GM18907 (cell line): ENCODE data around the gene CD19.
"Not testable (repeated sequence)": the region's sequence is repeated elsewhere in the genome, so short reads cannot be mapped to it uniquely, and the experiment has no call there.

Source experiments
- ATAC-seq: cut with Tn5 transposase; IDR thresholded peaks from one replicate; pipeline ENCODE4 v1.9.1; 2021; ENCODE audit warnings: mild to moderate bottlenecking, moderate library complexity; ENCODE audit not compliant: unreplicated experiment

CD19 gene

DNA sequence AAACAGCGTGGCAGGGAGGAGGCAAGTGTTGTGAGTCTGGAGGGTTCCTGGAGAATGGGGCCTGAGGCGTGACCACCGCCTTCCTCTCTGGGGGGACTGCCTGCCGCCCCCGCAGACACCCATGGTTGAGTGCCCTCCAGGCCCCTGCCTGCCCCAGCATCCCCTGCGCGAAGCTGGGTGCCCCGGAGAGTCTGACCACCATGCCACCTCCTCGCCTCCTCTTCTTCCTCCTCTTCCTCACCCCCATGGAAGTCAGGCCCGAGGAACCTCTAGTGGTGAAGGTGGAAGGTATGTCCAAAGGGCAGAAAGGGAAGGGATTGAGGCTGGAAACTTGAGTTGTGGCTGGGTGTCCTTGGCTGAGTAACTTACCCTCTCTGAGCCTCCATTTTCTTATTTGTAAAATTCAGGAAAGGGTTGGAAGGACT, at the start of gene CD19:
CD19 (plus strand) TSS at position 171 of the 425 bp plus-strand sequence; CDS start at position 201, 30 bp downstream.
- ATAC-seq: no peak

GRCh38 chr16:28882551-28883160, 49.1 kb upstream of the CD19 start:
- no peak for ATAC-seq

DNA sequence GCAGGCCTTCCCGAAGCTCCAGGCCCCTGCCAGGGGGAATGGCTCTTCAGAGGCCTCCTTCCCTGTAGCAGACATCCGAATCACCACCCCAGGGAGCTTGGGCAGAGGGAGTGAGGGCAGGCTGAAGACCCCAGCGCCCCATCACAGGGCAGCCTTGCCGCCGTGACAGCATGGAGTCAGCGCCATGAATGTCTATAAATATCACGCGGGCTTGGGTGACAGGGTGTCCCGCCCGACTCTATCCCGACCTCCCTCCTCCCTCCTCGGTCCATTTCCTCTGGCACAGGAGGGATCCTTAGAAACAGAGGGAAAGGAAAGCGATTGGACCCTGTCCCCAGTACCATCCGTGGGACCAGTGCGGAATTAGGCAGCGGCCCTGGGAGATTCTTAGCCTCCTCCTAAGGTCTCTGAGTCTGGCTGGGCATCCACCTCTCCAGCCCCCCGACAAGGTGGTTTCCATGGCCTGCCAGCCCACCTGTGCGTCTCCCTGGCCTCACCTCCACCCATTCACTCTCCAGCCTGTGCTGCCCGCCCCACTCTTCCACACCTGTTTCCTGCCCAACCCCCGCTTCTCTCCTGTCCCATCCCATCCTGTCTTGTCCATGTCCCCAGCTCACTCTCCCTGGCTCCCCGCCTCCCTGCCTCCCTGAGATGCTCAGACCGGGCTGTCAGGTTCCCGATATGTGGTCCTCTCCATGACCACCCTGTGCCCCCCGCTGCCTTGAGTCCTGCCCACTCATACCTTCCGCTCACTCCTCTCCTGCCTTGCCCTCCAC, 48.4 kb upstream of the CD19 start:
- ATAC-seq: no peak

GRCh38 chr16:28884045-28884444, 47.7 kb upstream of the CD19 start:
- ATAC-seq: no peak

GRCh38 chr16:28886945-28887344, 44.8 kb upstream of the CD19 start:
- ATAC-seq: no peak

- ATAC-seq: not testable (repeated sequence)
Measured at GRCh38 chr16:28890355-28890754, 41.4 kb upstream of the CD19 start.

GRCh38 chr16:28891964-28892890, 39.5 kb upstream of the CD19 start:
- no peak for ATAC-seq

DNA sequence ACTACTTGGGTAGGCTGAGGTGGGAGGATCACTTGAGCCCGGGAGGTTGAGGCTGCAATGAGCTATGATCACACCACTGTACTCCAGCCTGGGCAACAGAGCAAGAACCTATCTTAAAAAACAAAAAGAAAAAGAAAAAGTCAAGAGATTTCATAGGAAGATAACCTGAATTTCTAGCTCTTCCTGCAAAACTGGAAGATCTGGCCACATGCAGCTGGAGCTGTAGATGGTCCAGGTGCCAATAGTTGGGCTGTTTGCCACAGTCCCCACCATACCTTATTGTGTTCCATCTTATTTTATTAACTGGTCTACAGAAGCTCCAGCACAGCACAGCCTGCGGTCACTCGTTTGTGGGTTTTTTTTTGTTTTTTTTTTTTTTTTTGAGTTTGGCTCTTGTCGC, 38.5 kb upstream of the CD19 start:
- ATAC-seq: no peak

DNA sequence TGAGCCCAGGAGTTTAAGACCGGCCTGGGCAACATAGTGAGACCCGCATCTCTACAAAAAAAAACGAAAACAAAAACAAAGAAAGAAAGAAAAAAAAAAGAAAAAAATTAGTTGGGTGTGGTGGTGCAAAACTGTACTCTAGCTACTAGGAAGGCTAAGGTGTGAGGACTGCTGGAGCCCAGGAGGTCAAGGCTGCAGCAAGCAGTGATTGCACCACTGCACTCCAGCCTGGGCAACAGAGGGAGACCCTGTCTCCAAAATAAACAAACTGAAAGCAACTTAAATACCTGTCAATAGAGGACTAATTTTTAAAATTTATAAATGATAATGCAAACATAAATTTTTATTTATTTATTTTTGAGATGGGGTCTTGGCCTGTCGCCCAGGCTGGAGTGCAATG, 36.2 kb upstream of the CD19 start:
- no peak for ATAC-seq

GRCh38 chr16:28897826-28898225, 33.9 kb upstream of the CD19 start:
- no peak for ATAC-seq

GRCh38 chr16:28898266-28898665, 33.5 kb upstream of the CD19 start:
- no peak for ATAC-seq

GRCh38 chr16:28898942-28899341, 32.8 kb upstream of the CD19 start:
- no peak for ATAC-seq

GRCh38 chr16:28899882-28900590, 31.7 kb upstream of the CD19 start:
- no peak for ATAC-seq

DNA sequence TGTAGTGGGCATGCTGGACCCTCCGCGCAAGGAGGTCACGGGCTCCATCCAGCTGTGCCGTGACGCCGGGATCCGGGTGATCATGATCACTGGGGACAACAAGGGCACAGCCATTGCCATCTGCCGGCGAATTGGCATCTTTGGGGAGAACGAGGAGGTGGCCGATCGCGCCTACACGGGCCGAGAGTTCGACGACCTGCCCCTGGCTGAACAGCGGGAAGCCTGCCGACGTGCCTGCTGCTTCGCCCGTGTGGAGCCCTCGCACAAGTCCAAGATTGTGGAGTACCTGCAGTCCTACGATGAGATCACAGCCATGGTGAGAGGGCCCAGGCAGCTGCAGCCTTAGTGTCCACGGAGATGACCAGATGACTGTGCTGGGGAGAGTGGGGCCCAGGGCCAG, 31.2 kb upstream of the CD19 start:
- ATAC-seq: no peak

GRCh38 chr16:28901862-28902261, 29.9 kb upstream of the CD19 start:
- ATAC-seq: no peak

GRCh38 chr16:28902909-28903308, 28.9 kb upstream of the CD19 start:
- no peak for ATAC-seq

DNA sequence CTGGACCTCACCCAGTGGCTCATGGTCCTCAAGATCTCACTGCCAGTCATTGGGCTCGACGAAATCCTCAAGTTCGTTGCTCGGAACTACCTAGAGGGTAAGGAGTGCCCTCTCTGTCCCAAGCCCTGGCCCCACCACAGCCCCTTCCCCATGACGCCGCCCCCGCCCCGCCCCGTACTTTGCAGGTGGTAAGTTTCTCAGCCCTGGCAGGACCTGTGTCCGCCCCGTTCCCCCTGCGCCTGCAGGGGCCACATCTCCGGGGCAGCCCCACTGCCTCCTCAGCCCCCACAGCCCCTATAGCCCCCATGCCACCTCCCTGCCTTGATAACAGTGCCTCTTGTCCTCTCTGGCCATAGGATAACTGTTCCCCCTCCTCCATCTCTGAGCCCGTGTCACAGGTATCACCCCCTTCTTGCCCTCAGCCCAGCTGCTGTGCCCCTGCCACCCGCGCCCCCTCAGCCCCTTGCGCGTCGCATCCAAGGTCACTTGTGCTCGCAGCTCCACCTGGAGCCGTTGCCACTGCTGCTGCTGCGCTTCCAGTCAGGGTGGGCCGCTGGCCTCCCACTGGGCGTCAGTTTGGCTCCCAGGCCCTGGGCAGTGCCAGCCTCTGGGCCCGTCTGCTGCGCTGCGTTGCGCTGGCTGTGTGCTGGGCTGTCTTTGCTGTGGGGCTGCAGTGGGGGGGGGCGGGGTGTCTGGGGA, 28.3 kb upstream of the CD19 start:
- ATAC-seq: no peak

- ATAC-seq: no peak
Measured at GRCh38 chr16:28904363-28904762, 27.4 kb upstream of the CD19 start.

DNA sequence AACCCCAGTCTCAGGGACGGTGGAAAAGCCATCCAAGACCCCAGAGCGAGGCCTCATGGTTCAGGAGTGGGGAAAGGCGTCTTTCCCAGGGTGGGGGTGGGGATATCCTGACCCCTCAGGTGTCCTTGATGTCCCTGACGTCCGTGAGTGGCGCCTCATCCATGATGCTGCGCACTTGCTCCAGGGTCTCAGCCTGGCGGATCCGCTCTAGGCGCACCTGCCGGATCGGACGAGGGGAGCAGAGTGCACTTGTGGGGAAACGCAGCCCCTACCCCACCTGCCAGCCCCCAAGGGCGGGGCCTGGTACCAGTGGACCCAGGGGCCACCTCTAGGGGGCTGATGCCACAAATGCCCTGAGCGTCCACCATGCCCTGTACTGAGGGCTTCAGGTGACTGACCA, 26.9 kb upstream of the CD19 start:
- no peak for ATAC-seq

GRCh38 chr16:28905229-28905754, 26.5 kb upstream of the CD19 start:
- ATAC-seq: no peak
